GM18873 (cell line): ENCODE results near the gene PARP1.

Experiments
- ATAC-seq: cut with Tn5 transposase; IDR thresholded peaks from one replicate; pipeline ENCODE4 v1.9.1; 2021; ENCODE audit warnings: mild to moderate bottlenecking, moderate library complexity, moderate number of reproducible peaks; ENCODE audit not compliant: unreplicated experiment, low FRiP score

The PARP1 gene

DNA sequence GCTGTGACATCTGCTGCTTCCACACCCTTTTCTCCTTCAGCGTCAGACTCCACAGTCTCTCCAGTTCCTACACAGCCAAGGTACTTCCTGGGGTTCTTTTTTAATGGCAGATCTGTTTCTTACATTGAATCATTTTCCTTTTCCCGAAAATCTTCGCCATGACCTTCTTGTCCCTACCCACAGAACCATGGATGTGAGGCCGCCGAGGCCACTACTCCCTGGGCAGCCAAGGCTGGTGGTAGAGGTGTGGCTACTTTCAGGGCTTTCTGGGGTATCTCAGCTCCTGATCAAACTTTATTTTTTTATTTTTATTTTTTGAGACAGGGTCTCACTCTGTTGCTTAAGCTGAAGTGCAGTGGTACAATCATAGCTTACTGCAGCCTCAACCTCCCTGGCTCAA, 89.4 kb downstream of the PARP1 start:
- no peak for ATAC-seq

DNA sequence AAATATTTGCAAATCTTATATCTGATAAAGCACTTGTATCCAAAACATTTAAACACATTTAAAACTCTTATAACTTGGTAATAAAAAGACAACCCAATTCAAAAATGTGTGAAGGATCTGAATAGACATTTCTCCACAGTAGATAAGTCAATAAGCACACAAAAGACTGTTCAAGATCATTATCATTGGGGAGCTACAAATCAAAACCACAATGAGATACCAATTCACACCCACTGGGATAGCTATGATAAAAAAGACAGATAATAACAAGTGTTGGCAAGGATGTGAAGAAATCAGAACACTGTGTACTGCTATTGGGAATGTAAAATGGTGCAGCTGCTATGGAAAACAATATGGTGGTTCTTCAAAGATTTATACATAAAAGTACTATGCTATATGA, 93.8 kb downstream of the PARP1 start:
- ATAC-seq: no peak

DNA sequence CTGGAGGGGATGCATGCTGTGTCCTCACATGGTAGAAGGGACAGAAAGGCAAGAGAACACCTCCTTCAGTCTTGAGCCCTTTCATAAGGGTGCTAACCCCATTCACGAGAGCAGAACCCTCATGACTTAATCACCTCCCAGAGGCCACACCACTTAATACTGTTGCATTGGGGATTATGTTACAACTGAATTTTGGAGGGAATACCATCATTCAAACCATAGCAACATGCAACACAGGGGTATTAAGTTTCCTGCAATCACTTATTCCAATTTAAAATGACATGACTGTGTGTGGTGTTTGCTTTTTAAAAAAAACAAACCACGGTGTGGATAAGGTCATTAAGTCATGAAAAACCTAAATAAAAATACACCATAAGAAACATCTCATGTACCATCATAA, 95.8 kb downstream of the PARP1 start:
- ATAC-seq: no peak

DNA sequence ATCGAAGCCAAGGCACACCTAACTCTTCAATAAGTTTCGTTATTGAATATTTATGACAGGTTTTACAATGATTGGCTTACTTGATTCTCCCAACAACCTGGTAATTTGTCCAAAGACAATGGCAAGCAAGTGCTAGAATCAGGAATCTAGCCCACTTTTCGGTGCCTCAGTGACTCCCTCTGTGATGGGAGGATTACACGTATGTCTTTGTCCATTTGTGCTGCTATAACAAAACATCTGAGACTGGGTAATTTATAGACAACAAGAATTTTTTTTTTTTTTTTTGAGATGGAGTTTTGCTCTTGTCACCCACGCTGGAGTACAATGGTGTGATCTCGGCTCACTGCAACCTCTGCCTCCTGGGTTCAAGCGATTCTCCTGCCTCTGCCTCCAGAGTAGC, 96.5 kb downstream of the PARP1 start:
- ATAC-seq: no peak
